HG03196 (cell line): ENCODE measurements around the gene CHST11.

Source experiments
- ATAC-seq: cut with Tn5 transposase; IDR thresholded peaks from one replicate; pipeline ENCODE4 v1.9.1; 2021; ENCODE audit not compliant: unreplicated experiment

The CHST11 gene

GRCh38 chr12:104624529-104624928, 167.8 kb downstream of the CHST11 start:
- ATAC-seq: no peak

DNA sequence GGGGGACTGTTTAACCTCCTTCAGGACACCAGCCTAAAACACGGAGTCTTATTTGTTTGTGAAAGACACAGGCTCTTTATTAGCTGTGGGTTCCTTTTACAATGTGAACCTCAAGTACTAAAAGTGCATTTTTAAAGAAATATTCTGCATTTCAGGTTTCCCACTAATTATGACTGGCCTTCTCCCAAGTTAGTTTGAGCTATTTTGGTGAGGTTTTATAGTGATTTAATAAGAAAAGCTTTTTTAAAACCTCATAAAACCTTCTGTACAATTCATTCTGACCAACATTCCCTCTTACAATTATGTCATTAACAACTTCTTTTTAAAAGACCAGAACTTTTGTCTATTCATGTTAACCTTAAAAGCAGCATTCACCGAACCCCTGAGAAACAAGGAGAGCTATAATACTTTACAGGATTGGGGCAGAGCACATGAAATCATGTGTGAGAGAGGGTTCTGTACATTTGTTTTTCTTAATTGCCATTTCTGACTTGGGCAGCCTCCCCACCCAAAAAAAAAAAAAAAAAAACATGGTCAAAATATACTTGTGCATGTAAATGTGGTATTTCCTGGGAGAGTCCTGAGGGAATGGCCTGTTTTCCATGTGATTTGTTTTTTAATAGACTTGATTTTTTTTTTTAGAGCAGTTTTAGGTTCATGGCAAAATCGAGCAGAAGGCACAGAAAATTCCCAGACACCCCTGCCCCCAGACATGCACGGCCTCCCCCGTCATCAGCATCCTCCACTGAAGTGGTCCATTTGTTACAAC, 169.5 kb downstream of the CHST11 start:
- no peak for ATAC-seq

DNA sequence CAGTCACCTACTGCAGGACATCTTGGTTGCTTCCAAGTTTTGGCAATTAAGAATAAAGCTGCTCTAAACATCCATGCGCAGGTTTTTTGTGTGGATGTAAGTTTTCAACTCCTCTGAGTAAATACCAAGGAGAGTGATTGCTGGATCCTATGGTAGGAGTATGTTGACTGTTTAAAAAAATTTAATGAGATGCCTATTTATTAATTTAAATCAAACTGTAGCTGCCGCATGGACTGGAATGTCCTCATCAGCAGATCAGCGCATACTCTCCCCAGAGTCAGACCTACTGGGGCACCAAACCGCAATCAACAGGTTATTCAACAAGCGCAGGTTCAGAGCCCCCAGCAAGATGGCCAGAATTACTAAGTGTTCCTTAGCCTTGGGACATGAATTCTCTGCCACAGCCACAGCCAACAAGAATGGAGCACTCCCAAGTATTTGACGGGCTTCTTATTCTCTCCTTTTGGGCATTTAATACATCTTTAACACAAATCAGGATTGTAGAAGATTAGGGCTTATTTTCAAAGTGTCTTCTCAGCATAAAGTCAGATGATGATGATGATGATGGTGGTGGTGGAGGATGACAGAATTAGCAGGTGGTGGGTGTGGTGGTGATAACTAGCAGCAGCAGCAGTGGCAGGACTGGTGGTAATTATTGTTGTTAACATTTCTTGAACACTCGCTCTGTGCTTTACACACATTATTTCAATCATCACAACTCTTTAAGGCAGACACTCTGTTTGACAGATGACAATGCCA, 170.7 kb downstream of the CHST11 start:
- ATAC-seq: no peak

DNA sequence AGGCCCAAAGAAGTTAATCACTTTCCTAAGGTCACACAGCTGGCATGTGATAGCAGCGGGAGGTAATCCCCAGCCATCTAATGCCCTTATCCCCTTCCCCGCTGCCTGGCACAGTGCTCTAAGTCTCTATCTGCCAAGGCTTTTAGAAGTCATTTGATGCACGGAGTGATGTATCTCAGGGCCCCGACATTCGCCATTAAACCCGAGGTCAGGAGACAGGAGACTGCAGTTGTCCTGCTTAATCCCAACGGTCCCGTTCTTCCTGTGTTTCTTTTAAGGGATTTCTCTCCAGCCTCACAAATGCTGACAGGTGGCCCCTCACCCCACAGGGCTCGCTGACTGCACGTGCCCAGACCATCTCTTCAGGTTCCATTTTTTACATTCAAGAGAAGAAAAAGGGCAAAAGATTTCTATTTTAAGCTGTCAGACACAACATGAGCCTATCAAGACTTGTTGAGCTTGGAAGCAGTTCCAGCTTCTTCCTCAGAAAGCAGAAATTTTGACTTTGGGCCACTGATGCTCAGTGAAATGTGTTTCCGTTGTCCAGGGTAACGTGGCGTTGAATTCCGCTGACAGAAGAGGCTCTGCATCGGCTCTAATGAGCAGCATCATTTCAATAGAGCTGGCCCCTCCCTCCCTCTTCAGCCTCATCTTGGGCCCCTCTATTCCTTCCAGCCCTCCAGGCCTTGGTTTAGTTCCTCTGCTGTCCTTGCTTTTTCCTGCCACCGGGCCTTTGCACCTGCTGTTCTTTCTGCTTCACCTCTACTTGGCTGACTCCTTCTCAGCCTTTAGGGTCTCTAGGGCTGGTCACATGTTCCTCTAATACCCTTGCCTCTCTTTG, 171.5 kb downstream of the CHST11 start:
- ATAC-seq: no peak

DNA sequence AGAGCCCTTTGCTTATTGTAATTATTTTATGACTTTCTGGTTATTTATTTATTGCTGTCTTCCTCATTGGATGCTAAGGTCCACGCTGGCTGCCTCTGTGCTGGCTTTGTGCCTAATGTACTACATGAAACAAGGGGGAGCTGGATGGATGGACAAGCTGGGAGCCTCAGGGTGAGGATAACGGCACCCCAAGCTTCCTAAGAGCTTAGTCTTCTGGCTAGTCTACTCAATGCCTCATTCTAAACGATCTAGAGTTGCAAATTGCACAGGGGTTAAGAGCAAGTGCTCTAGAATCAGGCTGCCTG, 172.0 kb downstream of the CHST11 start:
- ATAC-seq: no peak

GRCh38 chr12:104630230-104630670, 173.5 kb downstream of the CHST11 start:
- ATAC-seq: no peak

DNA sequence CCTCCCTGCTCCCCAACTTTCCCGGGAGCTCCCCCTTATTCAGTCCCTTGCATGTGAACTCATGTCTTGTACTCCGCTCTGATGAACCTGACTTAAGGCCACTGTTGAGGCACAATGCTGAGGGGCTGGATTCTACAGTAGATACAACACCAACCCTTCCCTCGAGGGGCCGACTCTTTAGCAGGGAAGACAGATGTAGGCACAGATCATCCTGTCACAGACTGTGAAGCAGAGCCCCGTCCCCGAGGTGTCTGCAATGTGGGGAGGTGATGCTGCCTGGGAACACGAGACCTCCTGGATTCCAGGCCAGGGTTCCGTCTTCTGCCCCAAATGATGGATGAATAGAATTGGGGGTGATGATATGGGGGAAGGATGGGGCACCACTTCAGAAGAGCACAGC, 175.1 kb downstream of the CHST11 start:
- no peak for ATAC-seq

- ATAC-seq: no peak
Measured at GRCh38 chr12:104632724-104633201, 176.0 kb downstream of the CHST11 start.

- ATAC-seq: no peak
Measured at GRCh38 chr12:104634044-104634443, 177.3 kb downstream of the CHST11 start.

DNA sequence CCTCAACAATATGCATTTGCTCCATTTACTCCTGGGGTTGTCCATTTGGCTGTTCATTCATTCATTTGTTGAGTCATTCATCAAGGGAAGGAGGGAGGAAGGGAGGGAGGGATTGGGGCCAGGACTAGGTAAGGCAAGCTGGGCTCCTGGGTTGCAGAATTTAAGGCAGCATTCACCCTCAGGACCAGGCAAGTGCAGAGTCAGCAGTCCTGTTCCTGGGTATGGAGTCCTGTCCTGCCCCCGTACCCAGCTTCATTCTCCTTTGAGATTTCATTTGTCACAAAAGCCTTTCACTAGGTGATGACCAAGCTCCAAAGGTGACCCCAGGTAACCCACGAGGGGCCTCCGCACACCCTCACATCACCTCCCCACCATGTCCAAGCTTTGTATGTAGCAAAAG, 178.1 kb downstream of the CHST11 start:
- no peak for ATAC-seq

- no peak for ATAC-seq
Measured at GRCh38 chr12:104635607-104636343, 179.0 kb downstream of the CHST11 start.

DNA sequence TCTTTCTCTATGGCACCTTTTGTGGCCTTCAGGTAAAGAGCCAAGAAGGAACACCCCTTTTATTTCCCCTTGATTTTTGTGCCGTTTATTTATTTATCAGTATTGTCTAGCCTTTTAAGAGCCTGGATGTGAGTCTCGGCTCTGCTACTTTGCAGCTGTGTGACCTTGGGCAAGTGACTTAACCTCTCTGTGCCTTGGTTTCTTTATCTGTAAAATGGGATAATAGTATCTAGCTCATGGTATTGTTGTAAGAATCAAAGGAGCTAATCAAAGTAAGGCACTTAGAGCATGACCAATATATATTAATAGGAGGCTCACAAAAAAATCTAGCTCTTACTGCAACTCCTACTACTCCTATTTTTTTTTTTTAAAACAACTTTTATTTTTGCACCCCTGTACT, 179.7 kb downstream of the CHST11 start:
- no peak for ATAC-seq

- no peak for ATAC-seq
Measured at GRCh38 chr12:104637604-104638003, 180.9 kb downstream of the CHST11 start.

DNA sequence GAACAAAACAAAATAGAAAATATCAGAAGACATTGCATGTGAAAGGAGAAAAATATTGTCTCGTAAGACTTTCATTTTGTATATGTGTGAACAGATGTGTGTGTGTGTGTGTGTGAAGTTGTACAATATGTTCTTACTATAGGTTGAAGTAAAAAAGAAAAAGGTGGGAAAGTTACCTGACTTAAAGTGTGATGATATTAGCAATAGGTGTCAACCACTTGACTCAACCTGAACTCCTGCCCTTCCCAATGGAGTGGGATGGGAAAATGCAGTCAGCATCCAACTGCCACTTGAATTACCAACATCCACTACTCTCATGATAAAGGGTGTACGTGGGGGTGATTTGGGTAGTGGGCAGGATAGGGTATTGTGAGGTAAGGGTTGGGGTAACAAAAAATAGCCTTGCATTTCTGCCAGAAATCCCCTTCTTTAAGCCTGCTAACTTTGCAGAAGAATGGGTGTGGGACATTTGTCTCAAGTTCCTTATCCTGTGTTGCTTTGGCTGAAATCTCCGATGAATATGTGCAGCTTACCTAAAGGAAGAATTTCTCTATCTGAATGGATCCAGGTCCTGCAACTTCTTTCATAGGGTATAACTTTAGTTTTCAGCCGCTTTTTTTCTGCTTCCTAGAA, 181.6 kb downstream of the CHST11 start:
- ATAC-seq: no peak

DNA sequence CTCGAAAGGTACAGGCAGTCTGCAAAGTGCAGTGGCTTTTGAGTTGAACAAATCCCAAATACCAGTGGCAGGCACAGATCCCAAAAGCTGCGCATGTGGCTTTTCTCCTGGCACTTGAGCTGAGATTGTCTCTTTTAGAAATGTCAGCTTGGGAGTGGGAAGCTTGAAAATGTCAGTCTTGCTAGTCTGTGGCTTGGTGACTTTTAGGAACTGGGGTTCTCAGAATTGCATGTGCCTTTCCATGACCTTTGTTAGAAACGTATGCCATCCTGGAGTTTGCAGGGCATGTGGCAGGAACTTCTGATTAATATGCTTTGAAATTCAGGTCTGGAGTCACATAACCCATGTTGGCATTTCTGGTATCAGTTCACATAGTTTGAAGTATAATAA, 182.1 kb downstream of the CHST11 start:
- no peak for ATAC-seq

GRCh38 chr12:104640956-104641355, 184.2 kb downstream of the CHST11 start:
- no peak for ATAC-seq

- peak; percentile 70 for ATAC-seq
Measured at GRCh38 chr12:104641862-104642261, 185.1 kb downstream of the CHST11 start.

- ATAC-seq: no peak
Measured at GRCh38 chr12:104643093-104643818, 186.5 kb downstream of the CHST11 start.

- ATAC-seq: no peak
Measured at GRCh38 chr12:104643819-104644669, 187.3 kb downstream of the CHST11 start.
